Uterus (tissue), 2 donors: Measurements from ENCODE around the gene TMEM209.

Experiments used
- CTCF ChIP-seq, 4 experiments: fragments of 200-600 bp in 2 of 4; fragments of 450-650 bp in 2 of 4; sonication (generic) in 2 of 4; IDR thresholded peaks; one replicate each; pipeline ENCODE4 v1.5.1; 2016 to 2019; ENCODE audit warnings: antibody characterized with exemption in 4 of 4, mild to moderate bottlenecking in 2 of 4, moderate library complexity in 1 of 4
- POLR2A ChIP-seq, 2 donors: fragments of 450-650 bp; IDR thresholded peaks; one replicate each; pipeline ENCODE4 v1.6.1; 2016; ENCODE audit warnings: antibody characterized with exemption in 2 of 2, mild to moderate bottlenecking in 1 of 2, moderate library complexity in 1 of 2

GRCh38 chr7:130207033-130207432 lies 1.8 kb upstream of the TMEM209 start:
- TF ChIP-seq CTCF (IDR thresholded peaks at IDR 0.05) (no peak), POLR2A (IDR thresholded peaks at IDR 0.05) (no peak)
